ENCODE data around the gene SMYD5.
"Not testable (repeated sequence)": the region's sequence is repeated elsewhere in the genome, so short reads cannot be mapped to it uniquely, and the experiment has no call there.

SMYD5 gene

DNA sequence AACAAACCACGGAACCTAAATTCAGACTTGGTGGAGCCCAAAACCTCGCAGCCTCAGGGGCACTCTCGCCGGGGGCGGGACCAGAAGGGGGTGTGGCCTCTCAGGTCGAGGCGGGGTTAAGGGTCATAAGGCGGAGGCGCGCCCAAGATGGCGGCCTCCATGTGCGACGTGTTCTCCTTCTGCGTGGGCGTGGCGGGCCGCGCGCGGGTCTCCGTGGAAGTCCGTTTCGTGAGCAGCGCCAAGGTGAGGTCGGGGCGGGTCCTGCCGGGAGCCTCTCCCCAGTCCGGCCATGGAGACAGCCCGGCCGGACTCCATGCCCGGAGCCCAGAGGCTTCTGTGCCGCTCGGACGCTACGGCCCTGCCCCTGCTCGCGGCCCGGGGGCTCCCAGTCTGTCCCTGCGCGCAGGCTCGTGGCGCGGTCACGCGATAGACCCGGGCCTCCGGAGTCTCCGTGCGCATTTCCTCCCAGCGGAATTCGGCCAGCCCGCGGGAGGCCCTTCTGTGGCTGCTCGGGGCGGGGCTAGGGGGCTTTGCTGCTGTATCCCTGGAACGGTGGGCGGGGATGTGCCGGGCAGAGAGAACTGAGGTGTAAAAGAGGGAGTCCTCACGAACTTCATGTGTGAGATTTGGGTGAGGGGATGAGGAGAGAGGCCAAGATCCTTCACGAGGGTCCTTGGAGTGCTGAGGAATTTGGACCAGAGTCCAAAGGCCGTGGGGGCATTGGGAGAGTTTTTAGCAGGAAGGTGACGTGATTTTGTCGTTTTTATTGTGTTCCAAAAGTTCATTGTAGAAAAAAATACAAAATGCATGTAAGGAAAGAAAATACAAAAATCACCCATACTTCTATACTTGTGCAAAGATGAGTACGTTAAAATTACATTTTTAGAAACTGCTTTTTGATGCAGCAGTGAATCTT lies at the start of gene SMYD5:
Gene SMYD5 (plus strand): TSS at position 126 of the 916 bp plus-strand sequence. CDS start 22 bp downstream, at position 148.
- peak; percentile 90 for DNase-seq (ENCODE audit: low read depth)

DNA sequence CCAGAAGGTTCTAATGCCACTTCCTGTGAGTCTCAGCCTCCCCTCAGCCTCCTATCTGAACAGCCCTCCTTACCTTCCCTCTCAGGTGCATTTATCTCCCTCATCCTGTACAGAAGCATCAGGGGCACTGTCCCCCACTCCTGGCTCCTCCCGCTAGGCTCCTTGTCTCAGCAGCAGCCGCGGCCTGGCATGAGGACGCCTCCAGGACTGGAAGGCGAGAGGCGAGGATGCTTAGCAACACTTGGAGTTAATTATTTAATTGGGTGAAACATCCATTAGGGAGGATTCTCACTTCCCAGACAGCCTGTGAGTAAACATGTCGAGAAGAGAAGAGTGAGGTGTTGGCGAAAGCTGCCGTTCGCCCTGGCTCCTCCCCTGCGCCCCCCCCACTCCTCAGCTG lies 48.1 kb upstream of the SMYD5 start:
- DNase-seq (ENCODE audit: low read depth), result not testable (repeated sequence)

DNA sequence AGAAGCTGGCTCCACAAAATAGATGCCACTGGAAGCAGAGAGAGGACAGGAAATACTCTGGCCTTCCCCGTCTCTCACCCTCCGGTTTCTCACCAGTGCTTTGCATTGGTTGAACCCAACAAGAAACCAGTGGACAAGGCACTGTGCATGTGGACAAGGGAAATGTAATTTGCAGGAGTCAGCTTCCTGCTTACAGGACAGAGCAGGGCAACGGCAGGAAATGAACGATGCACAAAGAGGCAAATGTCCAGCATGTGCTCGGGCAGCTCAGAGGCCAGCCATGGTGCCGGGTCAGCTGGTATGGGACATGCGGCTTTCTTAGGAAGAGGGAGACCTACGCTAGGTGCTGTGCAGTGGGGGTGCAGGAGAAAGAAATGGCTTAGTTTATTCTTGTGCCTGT lies 47.2 kb upstream of the SMYD5 start:
- not testable (repeated sequence) for DNase-seq (ENCODE audit: low read depth)

DNA sequence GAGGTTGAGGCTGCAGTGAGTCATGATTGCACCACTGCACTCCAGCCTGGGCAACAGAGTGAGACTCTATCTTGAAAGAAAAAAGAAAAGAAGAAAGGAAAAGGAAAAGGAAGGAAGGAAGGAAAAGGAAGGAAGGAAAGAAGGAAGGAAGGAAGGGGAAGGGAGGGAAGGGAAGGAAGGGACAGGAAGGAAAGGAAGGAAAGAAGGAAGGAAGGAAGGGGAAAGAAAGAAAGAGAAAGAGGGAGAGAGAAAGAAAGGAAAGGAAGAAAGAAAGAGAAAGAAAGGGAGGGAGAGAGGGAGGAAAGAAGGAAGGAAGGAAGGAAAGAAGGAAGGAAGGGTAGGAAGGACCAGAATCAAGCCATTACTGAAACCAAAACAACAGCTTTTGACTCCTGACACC lies 45.7 kb upstream of the SMYD5 start:
- not testable (repeated sequence) for DNase-seq (ENCODE audit: low read depth)

DNA sequence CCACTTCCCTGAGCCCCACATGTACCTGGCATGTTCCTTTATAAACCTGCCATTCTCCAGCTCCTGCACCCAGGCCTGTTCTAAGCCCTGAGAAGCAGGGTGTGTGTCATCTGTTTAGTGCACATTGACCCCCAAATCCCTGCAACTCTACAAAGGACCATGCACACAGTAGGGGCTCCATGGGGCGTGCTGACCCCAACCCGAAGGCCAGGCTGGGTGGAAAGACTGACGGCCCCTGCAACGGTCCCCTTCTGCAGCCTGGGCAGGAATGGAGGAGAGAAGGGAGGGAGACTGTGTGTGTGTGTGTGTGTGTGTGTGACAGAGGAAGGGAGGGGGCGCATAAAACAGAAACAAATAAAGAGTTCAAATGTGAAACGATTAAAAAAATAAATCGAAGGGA lies 43.7 kb upstream of the SMYD5 start:
- DNase-seq (ENCODE audit: low read depth), result not testable (repeated sequence)

DNA sequence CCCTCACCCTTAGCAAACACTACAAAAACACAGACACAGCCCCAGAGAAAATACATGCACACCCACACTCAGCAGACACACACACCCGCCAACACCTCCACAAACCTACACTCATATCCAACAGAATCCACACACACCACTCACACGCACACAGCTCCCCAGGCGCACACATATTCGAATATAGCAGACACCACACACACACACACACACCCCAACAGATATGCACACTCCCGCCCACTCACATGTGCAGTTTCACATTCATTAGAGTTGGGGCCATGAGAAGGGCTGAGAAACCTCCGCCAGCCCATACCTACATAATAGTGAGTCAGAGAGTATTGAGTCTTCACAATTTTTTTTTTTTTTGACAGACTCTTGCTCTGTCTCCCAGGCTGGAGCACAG lies 41.1 kb upstream of the SMYD5 start:
- peak; percentile 52 for DNase-seq (ENCODE audit: low read depth)

DNA sequence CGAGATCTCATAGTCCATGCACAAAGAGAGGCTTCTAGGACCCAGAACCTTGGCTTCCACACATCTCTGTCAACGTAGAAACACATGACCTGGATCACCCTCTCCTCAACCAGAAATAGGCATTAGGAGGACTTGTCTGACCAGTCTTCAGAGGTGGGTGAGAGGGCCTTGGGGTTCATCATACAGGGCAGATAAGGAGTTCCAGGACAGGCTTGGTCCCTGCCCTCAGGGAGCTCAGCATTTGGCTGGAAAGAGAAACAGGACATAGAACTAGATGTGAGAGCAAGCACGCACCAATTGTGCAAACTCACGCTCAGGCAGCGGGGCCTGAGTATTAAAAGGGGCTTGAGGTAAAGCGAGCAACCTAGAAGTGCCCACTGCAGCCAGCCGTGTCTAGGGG lies 40.3 kb upstream of the SMYD5 start:
- DNase-seq (ENCODE audit: low read depth), result no peak

DNA sequence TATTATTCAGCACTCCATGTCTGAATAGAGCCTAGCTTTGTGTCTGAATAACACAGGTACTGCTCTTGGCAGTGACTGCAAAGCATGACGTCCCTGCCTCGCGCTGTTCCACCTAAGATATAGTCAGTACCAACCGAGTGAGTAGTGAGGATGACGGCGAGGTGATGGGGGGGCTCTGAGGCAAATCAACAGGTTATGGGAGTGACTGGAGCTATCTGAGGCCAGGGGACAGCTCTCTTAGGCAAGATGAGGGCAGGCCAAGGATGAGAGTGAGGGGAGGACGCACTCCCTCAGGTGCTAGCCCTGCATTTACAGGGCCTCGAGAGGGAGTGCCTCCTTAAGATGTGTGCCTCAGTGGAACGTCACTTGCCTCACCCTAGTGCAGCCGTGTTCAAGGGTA lies 39.8 kb upstream of the SMYD5 start:
- DNase-seq (ENCODE audit: low read depth), result no peak

DNA sequence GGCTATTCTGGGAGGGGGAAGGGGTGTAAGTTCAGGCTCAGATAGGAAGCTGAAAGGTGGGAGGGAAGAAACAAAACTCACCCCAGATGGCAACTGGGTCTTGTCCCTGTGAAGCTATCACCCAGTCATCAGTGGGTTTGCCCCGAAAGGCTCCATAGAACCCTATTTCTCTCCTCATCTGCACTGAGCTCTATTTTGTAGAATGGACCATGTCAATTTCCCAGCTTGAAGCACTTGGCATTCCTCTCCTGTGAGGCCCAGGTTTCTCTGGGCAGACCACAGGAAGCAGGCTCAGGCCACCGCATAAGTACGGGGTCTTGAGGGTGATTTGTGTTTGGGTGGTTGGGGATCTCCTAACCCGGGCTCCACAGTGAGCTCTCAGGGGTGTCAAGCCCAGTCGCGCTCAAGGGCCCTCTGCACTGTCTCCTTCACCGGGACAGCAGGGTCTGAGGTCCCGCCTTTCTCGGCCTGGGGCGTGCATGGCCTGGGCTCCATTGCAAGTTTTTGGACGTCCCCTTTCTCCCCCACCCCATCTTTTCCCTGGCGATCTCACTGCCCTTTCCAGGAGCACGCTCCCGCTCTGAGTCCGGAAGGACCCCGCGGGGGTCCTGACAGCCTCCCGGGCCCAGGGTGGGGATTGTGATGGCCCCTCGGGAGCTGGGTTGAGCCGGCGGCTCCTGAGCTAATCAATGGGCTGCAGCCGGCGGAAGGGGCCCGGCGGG lies 38.9 kb upstream of the SMYD5 start:
- DNase-seq (ENCODE audit: low read depth), result no peak

DNA sequence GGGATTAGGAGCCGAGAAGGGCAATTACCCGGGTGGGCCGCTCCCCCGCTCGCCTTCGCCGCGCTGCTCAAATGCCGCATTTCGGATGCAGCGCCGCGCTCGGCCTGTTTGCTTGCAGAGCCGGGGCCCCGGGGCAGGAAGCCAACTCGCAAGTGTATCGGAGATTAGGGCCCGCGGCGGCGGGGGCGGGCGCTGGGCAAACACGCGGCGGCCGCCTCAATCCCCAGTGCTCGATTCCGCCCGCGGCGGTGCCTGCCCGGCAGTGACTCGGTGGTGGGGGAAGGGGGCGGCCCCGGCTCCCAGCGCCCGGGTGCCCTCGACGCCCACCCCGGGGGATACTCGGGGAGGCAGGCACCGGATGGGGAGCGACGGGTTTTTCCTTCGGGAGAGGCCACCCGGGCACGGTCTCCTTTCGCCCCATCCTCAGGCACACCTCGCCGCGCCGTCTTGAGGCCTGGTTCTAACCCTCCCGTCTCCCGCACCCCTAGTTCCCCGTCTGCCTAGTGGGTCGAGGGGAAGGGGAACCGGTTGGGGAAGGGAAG lies 38.3 kb upstream of the SMYD5 start:
- peak; percentile 76 for DNase-seq (ENCODE audit: low read depth)

DNA sequence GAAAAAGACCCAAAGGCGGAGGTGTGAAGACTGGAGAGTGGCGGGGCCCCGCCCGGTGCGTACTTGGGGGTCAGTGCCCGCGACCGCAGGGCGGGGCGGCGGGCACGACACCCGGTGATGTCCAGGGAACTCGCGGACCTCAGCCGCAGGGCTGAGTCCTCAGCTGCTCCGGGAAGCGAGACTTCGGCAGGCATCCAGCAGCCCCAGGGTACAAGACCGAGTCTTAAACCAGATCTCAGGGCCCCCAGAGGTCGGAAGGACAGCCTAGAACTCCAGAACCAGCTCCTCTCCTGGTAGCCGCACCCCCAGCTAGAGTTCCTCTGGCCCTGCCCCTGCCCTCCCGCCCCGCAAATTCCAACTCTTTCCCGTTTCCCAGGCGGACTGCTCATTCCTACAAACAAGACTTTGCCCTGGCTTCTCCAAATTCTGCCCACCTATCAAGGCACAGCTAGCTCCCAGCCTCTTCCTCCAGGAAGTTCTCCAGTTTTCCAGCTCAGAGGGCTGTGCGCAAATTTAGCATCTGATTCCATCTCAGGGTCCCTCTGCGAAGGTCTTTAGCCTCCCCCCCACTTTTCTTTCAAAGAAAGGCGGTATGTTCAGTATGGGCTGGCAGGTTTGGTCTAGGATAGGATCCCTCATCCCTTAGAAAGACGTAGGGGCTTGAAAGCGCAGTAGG lies 37.7 kb upstream of the SMYD5 start:
- DNase-seq (ENCODE audit: low read depth), result no peak

DNA sequence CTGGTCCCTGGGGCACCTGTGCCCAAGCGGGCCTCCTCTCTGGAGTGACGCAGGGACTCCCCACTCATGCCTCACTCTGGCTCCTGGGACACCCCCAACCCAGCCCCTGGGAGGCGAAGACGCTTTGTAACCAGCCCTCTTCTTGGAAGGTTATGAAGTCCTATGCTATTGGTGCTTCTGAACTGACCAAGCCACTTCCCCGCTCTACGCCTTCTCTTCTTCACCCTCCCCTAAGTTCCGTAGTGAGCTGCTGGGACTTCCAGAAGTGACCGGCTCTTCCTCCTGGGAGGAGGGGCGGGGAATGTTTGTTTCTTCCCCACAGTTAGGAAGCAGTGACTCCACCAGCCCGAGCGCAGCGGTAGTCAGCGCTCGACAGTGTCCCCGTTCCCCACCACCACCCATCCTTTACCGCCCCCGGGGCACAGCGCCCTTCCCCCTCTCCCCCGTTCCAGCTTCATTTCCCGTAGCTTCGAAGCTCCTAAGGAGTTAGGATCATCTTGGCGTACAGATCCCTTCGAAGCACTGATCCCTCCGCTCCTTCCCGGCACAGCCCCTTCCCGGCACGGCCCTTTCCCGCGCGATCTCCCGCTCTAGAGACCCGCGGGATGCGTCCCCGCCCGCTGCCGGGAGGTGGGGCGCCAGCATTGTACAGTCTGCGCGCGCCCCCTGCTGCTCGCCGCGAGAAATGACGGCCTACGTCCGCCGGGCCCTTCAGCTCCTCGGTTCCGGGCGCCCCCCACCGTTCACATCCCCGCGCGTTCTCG lies 37.0 kb upstream of the SMYD5 start:
- peak; percentile 87 for DNase-seq (ENCODE audit: low read depth)

DNA sequence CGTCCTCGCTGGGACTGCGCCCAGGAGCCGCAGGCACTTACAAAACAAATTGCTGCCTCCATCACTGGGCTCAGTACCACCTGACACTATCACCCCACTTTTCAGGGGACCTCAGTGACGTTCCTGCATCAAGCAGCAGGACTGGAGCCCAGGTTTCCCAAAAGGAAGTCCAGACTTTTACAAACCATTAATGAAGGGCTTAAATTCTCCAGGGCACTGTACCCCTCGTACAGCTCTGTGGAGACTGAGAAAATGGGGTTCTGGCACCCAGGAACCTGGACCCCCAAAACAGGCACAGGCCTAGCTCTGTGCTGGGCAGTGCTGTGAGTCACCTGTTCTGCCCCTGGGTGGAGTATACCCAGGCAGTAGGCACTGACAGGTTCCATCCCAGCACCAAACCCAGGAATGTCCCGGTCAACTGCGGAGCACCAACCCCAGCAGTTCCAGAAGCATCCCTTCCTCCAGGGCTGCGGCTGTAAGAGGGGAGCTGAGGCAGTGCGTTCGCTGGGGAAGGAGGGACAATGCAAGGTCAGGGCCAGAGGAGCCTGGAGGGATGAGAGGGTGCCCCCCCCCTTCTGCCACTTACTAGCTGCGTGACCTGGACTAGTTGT lies 36.3 kb upstream of the SMYD5 start:
- no peak for DNase-seq (ENCODE audit: low read depth)

DNA sequence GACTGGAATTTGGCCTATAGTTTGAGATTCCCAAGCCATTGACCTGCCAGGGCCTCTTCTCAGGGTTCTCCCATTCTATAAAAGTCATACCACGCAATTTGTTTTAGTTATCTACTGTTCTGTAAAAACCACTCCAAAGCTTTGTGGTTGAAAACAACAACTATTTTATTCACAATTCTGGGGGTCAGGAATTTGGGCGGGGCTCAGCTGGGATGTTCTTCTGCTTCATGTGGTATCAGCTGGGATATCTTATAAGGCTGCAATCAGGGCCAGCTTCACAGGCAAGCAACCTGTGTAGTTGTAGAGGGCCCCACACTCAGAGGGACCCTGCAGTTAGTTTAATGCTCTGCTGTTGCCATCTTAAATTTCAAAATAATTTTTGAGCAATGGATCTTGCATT lies 28.1 kb upstream of the SMYD5 start:
- no peak for DNase-seq (ENCODE audit: low read depth)

DNA sequence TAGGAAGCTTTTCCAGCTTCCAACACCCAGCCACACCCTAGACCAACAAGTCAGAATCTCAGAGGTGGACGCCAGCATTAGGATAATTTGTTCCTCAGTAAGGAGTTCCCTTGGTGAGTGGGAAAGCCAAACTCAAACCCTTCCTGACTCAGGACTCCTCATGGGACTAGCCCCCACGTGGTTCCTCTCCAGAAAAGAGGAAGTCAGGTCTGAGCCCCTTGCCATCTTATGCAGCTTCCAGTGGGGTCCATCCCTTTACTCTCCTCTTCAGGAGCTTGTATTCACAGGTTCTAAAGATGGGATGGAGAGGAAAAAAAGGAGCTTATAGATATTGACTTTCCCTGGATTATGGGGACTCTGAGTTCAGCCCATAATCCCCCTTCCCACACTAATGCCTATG lies 26.5 kb upstream of the SMYD5 start:
- DNase-seq (ENCODE audit: low read depth), result no peak

DNA sequence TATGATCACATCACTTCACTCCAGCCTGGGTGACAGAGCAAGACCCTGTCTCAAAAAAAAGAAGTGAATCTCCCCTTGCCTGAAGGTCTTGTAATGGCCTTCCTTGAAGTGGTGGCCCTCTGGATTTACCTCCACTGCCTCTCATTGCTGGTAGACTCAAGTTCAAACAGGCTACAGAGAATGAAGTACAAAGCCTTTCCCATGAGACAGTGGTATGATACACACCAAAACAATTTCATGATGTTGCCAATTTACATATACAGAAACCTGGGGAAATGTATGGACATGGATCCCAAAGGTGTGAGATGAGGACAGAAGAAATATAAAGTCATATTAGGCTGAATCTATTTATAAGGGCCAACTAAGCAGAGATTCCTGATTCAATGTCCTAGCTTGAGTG lies 16.5 kb upstream of the SMYD5 start:
- DNase-seq (ENCODE audit: low read depth), result no peak

DNA sequence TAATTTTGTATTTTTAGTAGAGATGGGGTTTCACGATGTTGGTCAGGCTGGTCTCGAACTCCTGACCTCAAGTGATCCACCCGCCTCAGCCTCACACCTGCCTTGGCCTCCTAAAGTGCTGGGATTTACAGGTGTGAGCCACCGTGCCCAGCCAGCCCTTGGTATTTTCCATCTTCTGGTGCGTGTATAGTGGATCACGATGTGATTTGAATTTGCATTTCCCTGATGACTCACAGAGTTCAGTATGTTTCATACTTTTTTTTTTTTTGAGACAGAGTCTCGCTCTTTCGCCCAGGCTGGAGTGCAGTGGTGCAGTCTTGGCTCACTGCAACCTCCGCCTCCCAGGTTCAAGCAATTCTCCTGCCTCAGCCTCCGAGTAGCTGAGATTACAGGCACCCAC lies 13.8 kb upstream of the SMYD5 start:
- not testable (repeated sequence) for DNase-seq (ENCODE audit: low read depth)

DNA sequence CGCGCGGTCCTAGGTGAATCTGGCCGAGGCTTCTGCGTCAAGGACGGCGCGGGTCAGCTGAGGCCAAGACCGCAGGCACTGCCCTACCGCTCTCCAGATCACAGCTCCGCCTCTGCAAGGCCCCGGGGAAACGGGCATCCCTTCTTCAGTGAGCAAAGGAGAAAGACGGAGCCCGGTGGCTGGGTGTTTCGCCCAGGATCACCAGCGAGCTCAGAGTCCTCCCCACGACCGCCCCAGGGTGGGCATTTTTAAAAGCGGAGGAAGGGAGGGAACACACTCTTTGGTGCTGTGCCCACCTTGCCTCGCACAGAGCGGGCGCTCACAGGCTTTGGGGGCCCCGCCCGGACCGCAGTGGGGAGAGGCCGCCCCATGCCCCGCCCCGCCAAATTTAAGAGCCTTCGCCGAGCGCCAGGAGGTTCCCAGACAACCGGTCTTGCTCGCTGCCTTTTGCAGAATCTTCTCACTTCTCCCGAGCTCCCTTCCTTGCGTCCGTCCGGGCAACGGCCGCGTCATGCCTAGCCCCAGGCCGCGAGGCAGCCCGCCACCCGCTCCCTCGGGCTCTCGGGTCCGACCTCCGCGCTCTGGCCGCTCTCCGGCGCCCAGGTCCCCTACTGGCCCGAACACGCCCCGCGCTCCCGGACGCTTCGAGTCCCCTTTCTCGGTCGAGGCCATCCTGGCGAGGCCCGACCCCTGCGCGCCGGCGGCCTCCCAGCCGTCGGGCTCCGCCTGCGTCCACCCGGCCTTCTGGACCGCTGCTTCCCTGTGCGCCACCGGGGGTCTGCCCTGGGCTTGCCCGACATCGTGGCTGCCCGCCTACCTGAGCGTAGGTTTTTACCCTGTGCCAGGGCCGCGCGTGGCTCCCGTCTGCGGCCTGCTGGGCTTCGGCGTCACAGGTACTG lies 11.6 kb upstream of the SMYD5 start, which contains the start of gene NOTO:
Gene NOTO (plus strand): TSS at position 419 of the 899 bp plus-strand sequence. CDS start 93 bp downstream, at position 512.
- DNase-seq (ENCODE audit: low read depth), result no peak

DNA sequence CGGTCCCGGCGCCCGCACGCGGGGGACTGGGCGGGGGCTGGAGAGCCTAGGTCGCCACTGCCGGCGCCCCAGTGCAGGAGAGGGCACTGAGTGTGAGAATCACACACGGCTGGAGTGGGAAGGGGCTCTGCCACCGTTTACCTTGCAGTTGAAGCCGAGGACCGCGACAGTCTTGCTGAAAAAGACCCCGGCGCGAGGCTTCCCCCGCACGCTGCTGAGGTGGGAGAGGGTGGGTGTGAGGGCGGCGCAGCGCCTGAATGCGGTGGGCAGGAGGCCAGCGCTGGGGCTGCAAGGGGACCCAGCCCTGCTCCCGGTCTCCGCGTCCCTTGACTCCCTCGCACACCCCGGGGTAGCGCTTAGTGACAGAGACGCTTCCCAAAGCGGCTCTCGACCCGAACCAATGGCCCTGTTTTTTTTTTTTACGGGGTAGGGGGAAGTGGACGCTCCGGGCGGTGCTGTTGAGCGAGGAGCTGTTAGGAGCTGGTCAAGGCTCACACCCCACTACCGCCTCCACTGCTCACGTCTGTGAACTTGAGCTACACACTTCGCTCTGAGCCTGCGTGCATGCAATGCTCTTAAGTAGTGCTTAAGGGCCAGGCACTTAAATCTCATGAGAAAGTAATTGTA lies 10.9 kb upstream of the SMYD5 start:
- DNase-seq (ENCODE audit: low read depth), result no peak

DNA sequence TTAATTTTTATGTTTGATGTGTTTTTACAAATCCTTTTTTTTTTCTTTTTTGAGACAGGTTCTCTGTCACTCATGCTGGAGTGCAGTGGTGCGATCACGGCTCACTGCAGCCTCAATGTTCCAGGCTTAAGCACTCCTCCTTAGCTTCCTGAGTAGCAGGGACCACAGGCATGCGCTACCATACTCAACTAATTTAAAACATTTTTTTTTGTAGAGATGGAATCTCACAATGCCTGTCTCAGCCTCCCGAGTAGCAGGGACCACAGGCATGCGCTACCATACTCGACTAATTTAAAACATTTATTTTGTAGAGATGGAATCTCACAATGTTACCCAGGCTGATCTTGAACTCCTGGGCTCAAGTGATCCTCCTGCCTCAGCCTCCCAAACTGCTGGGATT lies 8.4 kb upstream of the SMYD5 start:
- DNase-seq (ENCODE audit: low read depth), result no peak

Measured in activated T-cell treated with anti-CD3 and anti-CD28 coated beads for 48 hours (primary cell).